GM21360 (cell line): Measurements from ENCODE around the gene GGT6.
"Not testable (repeated sequence)": the region's sequence is repeated elsewhere in the genome, so short reads cannot be mapped to it uniquely, and the experiment has no call there.

ENCODE experiments used
- ATAC-seq: cut with Tn5 transposase; IDR thresholded peaks from one replicate; pipeline ENCODE4 v1.9.1; 2021; ENCODE audit warnings: mild to moderate bottlenecking, moderate library complexity; ENCODE audit not compliant: unreplicated experiment

GGT6 gene, protein sequence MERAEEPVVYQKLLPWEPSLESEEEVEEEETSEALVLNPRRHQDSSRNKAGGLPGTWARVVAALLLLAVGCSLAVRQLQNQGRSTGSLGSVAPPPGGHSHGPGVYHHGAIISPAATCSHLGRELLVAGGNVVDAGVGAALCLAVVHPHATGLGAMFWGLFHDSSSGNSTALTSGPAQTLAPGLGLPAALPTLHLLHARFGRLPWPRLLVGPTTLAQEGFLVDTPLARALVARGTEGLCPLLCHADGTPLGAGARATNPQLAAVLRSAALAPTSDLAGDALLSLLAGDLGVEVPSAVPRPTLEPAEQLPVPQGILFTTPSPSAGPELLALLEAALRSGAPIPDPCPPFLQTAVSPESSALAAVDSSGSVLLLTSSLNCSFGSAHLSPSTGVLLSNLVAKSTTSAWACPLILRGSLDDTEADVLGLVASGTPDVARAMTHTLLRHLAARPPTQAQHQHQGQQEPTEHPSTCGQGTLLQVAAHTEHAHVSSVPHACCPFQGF

DNA sequence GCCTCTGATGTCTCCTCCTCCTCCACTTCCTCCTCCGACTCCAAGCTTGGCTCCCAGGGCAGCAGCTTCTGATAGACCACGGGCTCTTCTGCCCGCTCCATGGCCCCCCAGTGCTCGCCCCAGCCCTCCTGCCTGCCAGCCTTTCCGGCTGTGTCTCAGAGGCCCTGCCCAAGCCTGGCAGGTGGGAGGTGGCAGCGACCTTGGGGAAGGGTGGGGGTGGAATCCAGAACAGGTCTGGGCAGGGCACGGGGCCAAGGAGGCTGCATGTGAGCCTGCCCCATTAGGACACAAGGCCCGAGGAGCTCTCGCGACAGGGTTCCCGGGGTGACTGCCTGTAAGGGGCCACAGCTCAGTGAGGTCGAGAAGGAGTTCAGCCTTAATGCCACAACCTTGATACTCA lies at the start of gene GGT6:
Gene GGT6 (minus strand): TSS at position 157 of the 400 bp plus-strand sequence. CDS start 56 bp downstream, at position 101.
- ATAC-seq, result no peak

DNA sequence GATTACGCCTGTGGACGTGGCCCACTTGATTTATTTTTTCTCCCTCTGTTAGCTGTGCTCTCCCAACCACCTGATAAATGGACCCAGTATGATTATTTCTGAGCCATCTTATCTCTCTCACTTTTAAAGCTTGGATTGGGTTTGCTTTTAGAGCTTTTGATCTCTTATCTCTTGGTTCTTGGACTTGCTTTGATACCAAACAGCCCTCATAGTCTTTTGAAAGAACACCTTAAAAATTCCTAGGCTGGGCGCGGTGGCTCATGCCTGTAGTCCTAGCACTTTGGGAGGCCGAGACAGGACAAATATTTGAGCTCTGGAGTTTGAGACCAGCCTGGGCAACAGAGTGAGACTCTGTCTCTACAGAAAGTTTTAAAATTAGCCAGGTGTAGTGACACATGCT lies 49.8 kb upstream of the GGT6 start:
- no peak for ATAC-seq

DNA sequence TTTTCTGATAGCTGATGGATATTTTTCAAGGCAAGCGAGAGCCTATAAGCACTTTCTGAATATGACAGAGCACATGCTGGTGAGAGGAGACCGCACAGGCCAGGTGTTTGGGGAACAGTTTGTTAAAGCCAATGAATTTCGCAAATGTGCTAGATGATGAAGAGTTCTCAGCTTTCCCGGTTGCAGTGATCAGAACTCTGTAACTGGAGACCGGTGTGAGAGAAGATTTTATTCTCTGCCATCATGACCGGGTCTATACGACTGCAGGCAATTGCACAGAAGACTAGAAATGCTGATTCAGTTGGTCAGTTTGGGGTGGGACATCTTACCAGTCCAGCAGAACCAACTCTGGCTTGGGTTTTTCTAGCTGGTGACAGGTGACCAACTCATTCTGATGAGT lies 49.4 kb upstream of the GGT6 start:
- no peak for ATAC-seq

DNA sequence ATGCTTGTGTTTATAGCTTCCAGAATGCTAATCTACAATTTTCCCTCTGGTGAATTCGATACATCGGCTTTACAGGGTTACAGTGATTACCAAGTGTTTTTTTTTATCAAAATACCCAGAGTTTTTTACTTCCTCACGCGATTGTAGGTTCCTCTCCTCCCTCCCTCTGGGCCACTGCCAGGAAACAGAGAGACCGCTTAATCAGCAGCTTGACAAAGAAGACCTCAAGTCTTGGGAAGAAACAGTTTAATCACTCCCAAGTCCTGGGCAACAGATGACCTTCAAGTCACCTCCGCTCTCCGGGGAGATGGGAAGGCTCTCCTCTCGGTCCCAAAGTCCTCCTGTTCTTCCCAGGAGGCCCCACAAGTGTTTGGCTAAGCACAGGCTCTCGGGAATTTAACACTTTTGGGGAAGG lies 47.4 kb upstream of the GGT6 start:
- ATAC-seq, result no peak

DNA sequence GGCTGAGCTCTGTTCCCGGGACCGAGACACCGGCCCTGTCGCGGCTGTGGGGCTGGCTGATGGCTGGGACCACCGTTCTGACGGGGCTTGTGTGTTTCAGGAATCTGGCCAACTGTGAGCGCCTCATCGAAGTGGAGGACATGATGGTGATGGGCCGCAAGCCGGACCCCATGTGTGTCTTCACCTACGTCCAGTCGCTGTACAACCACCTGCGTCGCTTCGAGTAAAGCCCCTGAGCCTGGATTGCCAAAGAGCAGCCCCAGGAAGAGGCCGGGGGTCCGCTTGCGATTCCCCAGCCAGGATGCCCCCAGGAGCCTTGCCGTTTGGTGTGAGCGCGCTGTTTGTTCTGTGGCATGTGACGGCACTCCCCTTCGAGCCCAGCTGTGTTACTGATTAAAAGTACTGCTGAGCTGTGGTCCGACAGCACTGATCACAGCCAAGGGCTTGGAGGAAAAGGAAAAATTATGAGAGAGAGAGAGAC lies 46.9 kb upstream of the GGT6 start:
- ATAC-seq, result no peak

DNA sequence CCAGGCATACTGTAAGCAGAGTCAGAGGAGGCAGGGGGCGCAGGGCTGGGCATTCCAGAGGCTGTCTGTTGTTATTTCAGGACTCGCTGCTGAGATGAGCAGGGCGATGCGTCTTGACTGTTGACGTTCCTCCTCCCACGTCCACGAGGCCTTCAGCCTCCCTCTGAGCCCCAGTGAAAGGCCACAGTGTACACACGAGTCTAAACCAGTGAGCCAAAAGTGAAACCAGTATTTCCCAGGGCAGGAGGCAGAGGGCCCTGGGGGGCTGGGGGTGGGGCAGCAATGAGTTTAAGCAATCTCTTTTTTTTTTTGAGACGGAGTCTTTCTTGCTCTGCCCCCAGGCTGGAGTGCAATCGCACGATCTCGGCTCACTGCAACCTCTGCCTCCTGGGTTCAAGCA lies 45.4 kb upstream of the GGT6 start:
- ATAC-seq, result no peak

DNA sequence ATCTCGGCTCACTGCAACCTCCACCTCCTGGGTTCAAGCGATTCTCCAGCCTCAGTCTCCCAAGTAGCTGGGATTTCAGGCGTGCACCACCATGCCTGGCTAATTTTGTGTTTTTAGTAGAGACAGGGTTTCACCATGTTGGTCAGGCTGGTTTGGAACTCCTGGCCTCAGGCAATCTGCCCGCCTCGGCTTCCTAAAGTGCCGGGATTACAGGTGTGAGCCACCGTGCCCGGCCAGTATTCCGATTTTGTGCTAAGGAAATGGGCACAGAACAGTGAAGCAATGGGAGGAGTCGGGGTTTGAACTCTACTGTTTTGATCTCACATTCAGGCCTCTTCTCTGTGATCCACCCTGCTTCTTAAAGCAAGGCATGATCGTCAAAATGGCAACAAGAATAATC lies 44.4 kb upstream of the GGT6 start:
- ATAC-seq, result not testable (repeated sequence)

DNA sequence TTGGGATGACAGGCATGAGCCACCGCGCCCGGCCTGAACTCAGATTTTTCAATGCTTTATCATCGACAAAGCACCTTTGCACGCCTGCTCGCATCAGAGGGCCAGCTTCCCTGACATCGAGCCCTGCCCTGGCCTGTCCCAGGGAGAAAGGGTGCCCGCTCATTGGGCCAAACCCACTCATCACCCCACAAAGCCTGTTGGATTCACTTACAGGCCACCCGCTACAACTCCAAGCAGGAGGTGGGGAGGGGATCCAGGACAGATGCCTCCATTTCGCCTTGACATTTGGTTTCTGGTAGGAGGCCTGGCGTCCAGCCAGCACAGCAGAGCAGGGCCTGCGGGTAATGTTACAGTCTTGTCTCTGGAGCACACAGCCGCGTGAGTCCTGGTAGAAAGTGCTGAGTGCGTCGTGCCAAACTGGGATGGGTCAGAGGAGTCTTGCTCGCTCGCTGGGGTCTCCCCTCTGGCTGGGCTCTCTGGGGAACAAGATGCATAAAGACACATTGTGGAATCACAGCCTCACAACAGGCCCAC lies 43.8 kb upstream of the GGT6 start:
- ATAC-seq, result no peak

DNA sequence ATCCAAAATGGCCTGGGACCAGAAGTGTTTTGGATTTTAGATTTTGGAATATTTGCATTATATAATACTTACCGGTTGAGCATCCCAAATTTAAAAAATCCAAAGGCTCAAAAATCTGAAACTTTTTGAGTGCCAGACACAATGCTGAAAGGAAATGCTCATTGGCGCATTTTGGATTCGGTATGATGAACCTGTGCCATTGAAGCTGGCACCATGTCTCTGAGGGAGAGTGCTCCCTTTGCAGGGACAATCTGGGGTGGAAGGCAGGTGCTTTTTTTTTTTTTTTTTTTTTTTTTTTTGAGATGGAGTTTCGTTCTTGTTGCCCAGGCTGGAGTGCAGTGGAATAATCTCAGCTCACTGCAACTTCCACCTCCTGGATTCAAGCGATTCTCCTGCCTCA lies 41.7 kb upstream of the GGT6 start:
- ATAC-seq, result no peak

DNA sequence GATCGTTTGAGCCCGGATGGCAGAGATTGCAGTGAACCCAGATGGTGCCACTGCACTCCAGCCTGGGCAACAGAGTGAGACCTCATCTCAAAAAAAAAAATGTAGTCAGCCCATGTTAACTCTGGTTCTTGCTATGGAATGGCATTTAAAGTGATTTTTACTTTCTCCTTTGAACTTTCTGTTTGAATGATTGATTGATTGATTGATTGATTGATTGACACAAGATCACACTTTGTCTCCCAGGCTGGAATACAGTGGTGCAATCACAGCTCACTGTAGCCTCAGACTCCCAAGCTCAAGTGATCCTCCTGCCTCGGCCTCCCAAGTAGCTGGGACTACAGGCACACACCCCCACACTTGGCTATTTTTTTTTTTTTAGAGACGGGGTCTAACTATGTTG lies 40.9 kb upstream of the GGT6 start:
- ATAC-seq, result no peak

DNA sequence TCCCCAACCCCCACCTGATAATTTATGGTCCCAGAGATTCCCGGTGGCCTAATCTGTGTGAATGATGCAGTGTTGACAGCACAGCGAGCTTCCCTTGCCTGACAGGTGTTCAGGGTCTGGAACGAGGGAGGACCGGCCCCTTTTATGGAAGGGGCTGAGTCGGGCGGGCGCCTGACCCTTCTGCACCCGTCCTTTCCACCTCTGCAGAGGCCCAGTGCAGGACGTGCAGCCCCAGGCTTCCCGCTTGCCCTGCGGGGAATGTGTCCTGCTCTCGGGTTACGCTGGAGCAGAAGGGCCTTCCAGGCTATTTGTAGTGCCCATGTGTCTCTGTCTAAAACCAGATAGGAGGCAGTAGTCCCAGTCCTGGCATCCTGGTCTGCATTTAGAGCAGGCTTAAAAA lies 40.2 kb upstream of the GGT6 start:
- ATAC-seq, result no peak

DNA sequence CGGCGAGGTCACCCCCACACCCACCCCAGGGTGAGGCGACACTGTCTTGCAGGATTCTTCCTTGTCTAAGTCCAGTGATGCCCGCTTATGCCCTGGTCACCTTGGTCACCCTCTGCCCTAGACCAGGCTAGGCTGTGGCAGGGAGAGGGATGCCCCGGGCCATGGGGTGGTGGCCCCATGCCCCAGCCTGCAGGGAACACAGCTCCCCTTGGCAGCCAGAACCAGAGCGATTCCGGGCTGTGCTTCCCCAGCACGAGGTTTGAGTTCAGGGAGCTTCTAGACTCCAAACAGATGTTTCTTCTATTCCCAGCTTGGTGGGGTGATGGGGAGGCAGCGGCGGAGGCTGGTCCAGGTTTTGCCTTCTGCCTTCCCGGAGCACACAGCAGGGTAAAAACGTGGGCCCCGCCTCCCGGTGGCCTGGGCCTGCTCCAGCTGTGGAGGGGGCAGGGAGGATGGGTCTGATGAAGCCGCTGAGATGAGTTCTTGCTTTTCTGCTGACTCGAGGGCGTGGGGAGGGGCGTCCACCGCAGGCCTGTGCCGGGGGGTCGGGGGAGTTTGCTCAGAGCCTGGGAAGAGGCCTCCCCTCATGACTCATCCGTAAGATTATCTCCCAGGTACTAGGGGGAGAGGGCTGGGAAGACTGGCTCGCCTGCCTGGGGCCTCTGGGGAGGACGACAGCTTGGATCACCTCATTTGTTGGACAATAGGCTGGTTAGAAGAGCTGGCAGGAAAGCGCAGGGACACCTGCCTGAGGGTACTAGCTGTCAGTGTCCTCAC lies 39.3 kb upstream of the GGT6 start:
- ATAC-seq, result no peak

DNA sequence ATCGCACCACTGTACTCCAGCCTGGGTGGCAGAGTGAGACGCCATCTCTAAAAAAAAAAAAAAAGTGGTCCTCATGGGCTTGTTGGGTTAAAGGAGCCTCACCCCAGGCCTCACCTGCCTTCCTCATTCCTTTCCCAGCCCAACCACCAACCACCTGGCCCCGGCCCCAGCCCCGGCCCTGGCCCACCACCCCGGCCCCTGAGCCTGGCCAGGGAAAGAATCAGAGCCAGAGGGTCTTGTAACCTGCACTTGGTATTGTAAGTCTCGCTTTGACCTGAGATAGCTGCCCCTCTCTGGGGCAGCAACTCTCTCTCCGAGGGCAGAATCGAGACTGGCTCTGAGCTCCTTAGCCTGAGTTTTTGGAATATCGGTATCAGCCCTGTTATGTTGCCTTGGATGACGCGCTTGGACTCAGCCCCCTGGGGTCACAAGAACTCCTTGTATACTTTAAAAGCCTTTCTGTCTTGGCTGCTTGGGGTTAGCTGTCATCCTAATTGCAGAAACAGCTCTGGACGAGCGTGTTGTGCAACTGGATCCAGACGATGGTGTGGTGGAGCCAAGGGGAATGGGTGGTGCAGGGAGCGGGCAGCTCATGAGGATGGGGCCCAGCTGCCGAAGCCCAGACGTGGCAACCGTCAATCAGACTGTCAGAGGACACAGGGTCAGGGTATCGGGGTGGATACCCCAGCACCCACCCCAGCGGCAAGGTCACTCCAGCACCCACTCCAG lies 38.6 kb upstream of the GGT6 start:
- ATAC-seq, result no peak

DNA sequence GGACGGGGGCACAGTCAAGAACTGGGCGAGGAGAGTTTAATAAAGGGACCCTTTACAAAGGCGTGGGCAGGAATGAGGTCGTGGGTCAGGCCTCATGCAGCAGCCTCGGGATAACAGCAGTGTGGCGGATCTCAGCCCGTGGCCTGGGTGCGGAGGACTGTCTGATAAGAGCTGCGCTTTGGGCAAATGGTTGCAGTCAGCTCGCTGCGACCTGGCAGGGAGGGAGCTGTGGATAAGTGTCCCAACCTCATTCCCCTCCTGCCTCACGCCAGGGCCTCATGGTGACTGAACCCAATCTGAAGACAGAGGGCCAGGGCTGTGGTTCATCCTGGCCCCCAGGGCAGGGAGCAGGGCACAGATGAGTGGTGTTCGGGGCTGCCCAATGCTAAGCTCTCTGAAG lies 37.6 kb upstream of the GGT6 start:
- ATAC-seq, result no peak

DNA sequence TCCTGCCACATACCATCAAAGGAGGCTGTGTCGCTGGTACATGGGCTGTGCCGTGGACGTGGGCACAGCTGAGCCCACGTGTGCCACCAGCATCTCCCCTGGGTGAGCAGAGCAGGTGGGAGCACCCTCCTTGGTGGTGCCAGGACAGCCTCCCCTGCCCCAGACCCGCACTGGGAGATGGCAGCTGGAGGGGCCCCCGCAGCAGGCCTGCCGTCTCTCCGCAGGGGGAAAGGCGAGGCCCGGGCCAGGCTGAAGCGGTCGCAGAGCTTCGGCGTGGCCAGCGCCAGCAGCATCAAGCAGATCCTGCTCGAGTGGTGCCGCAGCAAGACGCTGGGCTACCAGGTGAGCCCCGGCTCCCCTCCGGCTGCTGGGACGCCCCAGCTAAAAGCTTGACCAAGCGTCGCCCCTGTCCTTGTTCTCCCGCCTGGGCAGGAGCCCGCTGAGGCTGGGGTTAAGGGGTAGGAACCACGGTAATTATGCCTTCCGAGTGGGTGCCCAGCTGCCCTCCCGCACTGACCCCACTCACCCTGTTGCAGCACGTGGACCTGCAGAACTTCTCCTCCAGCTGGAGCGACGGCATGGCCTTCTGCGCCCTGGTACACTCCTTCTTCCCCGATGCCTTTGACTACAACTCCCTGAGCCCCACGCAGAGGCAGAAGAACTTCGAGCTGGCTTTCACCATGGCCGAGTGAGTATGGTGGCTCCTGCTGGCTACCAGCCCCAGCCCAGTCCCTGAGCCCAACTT lies 36.4 kb upstream of the GGT6 start:
- ATAC-seq, result no peak

DNA sequence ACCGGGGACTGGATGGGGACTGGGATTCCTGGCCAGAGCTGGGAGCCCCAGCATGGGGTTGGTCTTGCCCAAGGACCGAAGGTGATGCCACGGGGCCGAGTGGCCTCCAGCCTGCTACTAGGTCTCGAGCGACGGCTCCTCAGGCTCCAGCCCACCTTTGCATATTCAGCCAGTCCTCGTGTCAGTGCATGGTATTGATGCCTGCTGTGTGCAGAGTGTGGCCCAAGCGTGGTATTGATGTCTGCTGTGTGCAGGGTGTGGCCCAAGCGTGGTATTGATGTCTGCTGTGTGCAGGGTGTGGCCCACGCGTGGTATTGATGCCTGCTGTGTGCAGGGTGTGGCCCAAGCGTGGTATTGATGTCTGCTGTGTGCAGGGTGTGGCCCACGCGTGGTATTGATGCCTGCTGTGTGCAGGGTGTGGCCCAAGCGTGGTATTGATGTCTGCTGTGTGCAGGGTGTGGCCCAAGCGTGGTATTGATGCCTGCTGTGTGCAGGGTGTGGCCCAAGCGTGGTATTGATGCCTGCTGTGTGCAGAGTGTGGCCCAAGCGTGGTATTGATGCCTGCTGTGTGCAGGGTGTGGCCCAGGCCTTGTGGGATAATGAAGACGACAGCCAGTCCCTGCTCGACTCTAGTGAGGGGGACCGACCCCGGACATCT lies 35.4 kb upstream of the GGT6 start:
- not testable (repeated sequence) for ATAC-seq

DNA sequence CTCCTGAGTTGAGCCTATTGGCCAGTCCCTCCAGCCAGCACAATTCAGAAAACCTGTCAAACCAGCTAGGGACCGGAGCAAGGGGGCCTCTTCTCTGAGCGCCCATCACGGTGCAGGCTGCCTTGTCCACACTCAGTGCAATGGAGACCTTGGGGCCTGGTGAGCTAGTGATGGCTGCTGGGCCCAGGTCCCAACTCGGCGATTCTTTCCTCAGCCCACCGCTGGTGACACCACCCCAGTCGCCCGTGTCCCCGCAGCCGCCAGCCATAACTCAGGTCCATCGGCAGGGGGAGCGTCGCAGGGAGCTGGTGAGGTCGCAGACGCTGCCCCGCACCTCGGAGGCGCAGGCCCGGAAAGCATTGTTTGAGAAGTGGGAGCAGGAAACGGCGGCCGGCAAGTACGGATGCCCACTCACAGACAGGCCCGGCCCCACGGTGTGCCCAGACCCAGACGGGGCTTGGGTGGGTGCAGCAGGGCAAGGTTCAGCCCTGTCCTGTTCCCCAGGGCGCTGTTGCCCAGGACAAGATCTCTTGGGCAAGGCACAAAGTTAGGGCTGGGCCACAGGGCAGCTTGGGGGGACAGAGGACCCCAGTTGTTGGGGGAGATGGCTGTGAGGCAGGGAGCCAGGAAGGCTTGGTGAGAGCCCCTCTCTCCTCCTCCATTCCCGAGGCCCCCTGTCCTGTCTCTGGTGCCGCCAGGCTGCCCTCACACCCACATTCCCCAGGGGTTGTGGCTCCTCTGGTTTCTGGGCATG lies 34.7 kb upstream of the GGT6 start:
- no peak for ATAC-seq

DNA sequence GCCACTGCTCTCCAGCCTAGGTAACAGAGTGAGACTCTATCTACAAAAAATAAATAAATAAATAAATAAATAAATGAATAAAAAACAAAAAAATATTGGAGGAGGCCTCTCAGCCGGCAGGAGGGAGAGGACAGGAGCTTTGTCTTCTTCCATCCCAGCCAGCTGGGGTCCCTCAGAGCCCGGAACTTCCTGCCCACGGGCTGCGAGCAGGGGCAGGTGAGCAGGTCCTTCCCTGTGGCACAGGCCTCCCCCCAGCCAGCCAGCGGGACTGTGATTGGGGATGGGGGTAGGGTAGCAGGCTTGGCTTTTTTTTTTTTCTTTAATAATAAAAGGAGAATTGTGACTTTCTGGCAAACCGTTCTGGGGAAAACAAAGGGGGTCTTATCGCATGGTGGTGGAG lies 34.0 kb upstream of the GGT6 start:
- no peak for ATAC-seq

DNA sequence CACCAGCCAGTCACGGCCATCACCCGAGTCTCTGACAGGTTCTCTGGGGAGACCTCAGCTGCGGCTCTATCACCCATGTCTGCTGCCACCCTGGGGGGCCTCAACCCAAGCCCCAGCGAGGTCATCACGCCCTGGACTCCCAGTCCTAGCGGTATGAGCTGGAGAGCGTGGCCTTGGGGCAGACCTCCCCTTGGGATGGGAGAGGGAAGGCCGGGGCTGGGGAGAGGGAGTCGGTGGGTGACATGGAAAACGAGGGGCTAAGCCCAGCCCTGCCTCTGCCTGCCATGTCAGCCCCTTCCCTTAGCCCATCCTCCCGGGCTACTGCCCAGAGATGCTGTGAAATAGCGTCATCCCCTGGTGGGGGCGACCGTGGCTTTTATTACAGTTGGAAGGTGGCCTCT lies 32.6 kb upstream of the GGT6 start:
- no peak for ATAC-seq
